ENCODE measurements around the gene LNX1.

- TF ChIP-seq POLR2A (IDR thresholded peaks at IDR 0.05) = no peak
- no peak for TF ChIP-seq CTCF (IDR thresholded peaks at IDR 0.05)
- TF ChIP-seq POLR2AphosphoS5 (IDR thresholded peaks at IDR 0.05; ENCODE audit: insufficient read depth in 1 of 2, low read depth in 1 of 2) = no peak
Observed at GRCh38 chr4:53461244-53461643, 130.0 kb downstream of the LNX1 start.

Data from vagina (tissue), 2 donors.